ENCODE measurements around the gene COPG1.

DNA sequence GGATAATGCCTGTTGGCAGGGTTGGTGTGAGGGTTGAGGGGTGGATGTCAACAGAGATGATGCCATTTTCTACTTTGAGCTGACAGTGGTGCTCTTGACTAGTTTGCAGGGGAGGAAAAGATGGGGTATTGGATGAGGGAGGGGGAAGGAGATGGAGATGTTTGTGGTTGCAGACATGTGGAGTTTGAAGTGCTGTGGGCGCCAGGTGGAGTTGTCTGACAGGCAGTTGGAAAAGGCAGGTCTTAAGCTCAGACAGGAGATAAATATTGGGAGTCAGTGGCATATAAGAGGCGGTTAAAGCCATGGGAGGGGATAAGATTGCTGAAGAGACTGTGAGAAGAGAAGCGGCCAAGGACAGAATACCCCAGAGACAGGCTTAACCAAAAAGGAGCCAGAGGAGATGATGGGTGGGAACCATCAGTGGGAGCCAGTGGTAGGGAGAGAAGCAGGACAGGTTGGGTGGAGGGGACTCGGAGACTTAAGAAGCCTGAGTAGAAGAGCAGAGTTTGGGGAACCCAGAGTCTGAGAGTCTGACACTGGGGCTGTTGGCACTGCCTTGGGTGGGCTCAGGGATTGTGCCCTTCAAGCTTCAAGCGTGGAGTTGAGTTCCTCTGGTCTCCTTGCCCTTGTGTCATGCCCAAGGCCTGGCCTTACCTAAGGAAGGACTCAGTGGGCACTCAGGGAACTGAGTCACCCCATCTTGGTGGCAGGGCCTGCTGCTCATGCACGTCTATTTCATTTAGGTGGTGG, 13.9 kb downstream of the COPG1 start:
- TF ChIP-seq, protein P1, sequence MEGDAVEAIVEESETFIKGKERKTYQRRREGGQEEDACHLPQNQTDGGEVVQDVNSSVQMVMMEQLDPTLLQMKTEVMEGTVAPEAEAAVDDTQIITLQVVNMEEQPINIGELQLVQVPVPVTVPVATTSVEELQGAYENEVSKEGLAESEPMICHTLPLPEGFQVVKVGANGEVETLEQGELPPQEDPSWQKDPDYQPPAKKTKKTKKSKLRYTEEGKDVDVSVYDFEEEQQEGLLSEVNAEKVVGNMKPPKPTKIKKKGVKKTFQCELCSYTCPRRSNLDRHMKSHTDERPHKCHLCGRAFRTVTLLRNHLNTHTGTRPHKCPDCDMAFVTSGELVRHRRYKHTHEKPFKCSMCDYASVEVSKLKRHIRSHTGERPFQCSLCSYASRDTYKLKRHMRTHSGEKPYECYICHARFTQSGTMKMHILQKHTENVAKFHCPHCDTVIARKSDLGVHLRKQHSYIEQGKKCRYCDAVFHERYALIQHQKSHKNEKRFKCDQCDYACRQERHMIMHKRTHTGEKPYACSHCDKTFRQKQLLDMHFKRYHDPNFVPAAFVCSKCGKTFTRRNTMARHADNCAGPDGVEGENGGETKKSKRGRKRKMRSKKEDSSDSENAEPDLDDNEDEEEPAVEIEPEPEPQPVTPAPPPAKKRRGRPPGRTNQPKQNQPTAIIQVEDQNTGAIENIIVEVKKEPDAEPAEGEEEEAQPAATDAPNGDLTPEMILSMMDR (conservative IDR thresholded peaks at IDR 0.05; ENCODE audit: low read depth, low read length) = no peak
- no peak for TF ChIP-seq EZH2 (IDR thresholded peaks at IDR 0.05; ENCODE audit: borderline replicate concordance, low read depth, low read length, poor library complexity, severe bottlenecking)
